C4-2B (cell line): ENCODE results near the gene MTA3.

ENCODE experiments used
- CTCF ChIP-seq: fragments of 450-650 bp; conservative IDR thresholded peaks from 2 replicates; pipeline ENCODE4 v1.5.1; 2017; ENCODE audit warnings: mild to moderate bottlenecking
- ZFX ChIP-seq: fragments of 450-650 bp; IDR thresholded peaks from 2 replicates; pipeline ENCODE4 v1.6.1; 2017

DNA sequence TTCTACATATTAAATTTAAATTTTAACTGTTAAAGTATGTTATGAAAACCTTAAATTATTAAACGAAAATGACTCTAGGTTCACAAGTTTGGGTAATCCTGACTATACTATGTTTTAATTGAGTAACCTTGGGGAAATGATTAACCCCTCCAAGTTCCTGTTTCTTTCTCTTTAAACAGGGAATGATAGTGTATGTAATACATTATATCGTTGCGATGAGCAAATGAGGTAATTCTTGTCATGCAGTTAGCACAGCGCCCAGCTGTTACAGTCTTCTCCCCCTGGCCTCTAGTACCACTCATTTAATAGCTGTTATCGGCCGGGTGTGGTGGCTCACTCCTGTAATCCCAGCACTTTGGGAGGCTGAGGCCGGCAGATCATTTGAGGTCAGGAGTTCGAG, 80.4 kb downstream of the MTA3 start:
- TF ChIP-seq CTCF (no peak), ZFX (no peak)
